OCI-LY7 (cell line): Measurements from ENCODE around the gene ASB18. TPM values are rescaled to one million over a fixed set of nuclear protein-coding genes. Genes with fewer than 3 reads are reported as not detected.

Experiments used
- BruUV-seq: library from RNA; stranded (reverse); fragments of 400-500 nt; replicated peaks from 2 replicates; lab custom pipeline; 2021; lab: Mats Ljungman, UMichigan
- CTCF ChIA-PET: fragments of 300-600 bp; sonication (Branson Sonifier 250); formaldehyde crosslinking; loops from one replicate; lab custom pipeline; 2022; ENCODE audit warnings: antibody characterized with exemption; ENCODE audit not compliant: unreplicated experiment; lab: Charles Lee
- POLR2A ChIA-PET: fragments of 300-600 bp; sonication (Branson Sonifier 250); formaldehyde crosslinking; loops from one replicate; lab custom pipeline; 2022; ENCODE audit warnings: antibody characterized with exemption; lab: Charles Lee
- DNase-seq: peaks from one replicate; pipeline ENCODE4 v3.0.0-alpha.2; 2015; ENCODE audit warnings: low spot score
- H2AFZ ChIP-seq: fragments of 200-600 bp; sonication (generic), shearing (Covaris generic); 2 replicates; pipeline ENCODE4 v1.6.1; 2014; ENCODE audit warnings: mild to moderate bottlenecking, antibody characterized with exemption, low read length, moderate library complexity
- H3K27ac ChIP-seq: fragments of 200-600 bp; sonication (generic); 2 replicates; pipeline ENCODE4 v1.5.1; 2014; ENCODE audit warnings: mixed run types, low read depth, mild to moderate bottlenecking, moderate library complexity, low read length, inconsistent platforms; ENCODE audit not compliant: poor library complexity, severe bottlenecking
- H3K36me3 ChIP-seq: fragments of 200-600 bp; sonication (generic); 2 replicates; pipeline ENCODE4 v1.6.1; 2014; ENCODE audit warnings: mild to moderate bottlenecking, antibody characterized with exemption, low read length, moderate library complexity, mixed read lengths; ENCODE audit not compliant: insufficient read depth
- H3K4me1 ChIP-seq: fragments of 200-600 bp; sonication (generic); 2 replicates; pipeline ENCODE4 v1.5.1; 2014; ENCODE audit warnings: mild to moderate bottlenecking, low read length; ENCODE audit not compliant: insufficient read depth, poor library complexity, severe bottlenecking
- H3K4me2 ChIP-seq: fragments of 200-600 bp; sonication (generic); 2 replicates; pipeline ENCODE4 v1.6.1; 2014; ENCODE audit warnings: mild to moderate bottlenecking, low read length
- H3K4me3 ChIP-seq: fragments of 200-600 bp; sonication (generic); 2 replicates; pipeline ENCODE4 v1.5.1; 2014; ENCODE audit warnings: mild to moderate bottlenecking, low read depth, low read length; ENCODE audit not compliant: poor library complexity, severe bottlenecking
- H3K79me2 ChIP-seq: fragments of 200-600 bp; sonication (generic); 2 replicates; pipeline ENCODE4 v1.6.1; 2016; ENCODE audit warnings: low read depth, mild to moderate bottlenecking, low read length, moderate library complexity, mixed read lengths; ENCODE audit not compliant: insufficient read depth
- H3K9me2 ChIP-seq: fragments of 200-600 bp; sonication (generic); 2 replicates; pipeline ENCODE4 v1.6.1; 2016; ENCODE audit warnings: mild to moderate bottlenecking, low read length, mixed read lengths; ENCODE audit not compliant: insufficient read depth
- H3K9me3 ChIP-seq: fragments of 200-600 bp; sonication (generic); 2 replicates; pipeline ENCODE4 v1.6.1; 2014; ENCODE audit warnings: mild to moderate bottlenecking, mixed run types, low read length, mixed read lengths
- H4K20me1 ChIP-seq: fragments of 200-600 bp; sonication (generic); 2 replicates; pipeline ENCODE4 v1.6.1; 2014; ENCODE audit warnings: mild to moderate bottlenecking, antibody characterized with exemption, low read length, moderate library complexity, mixed read lengths; ENCODE audit not compliant: insufficient read depth
- CTCF ChIP-seq: fragments of 200-600 bp; sonication (generic); conservative IDR thresholded peaks from 2 replicates; pipeline ENCODE4 v1.5.1; 2014; ENCODE audit warnings: mild to moderate bottlenecking, antibody characterized with exemption, low read length, moderate library complexity, mixed read lengths
- EZH2phosphoT487 ChIP-seq: fragments of 200-600 bp; sonication (generic); IDR thresholded peaks from 2 replicates; pipeline ENCODE4 v1.6.1; 2018; ENCODE audit warnings: low read depth, borderline replicate concordance, mild to moderate bottlenecking, mixed run types, antibody characterized with exemption, low read length, moderate library complexity, mixed read lengths
- intact Hi-C: fragments of 100-400 bp; cut with micrococcal nuclease; formaldehyde crosslinking; loops from one replicate; pipeline ENCODE4 v1.10.0; 2022; ENCODE audit not compliant: unreplicated experiment
- total RNA-seq, 2 experiments: library from RNA; depleted of rRNA in 1 of 2; stranded (reverse); fragments of >200 nt in 1 of 2; shearing (Covaris generic) in 1 of 2; gene quantifications; 2 replicates each; pipeline ENCODE4 v1.2.3, GENCODE V29; 2014 to 2022

Gene ASB18
- total RNA-seq, 2 experiments from 2014 or later = not detected

GRCh38 chr2:236249066-236249465 is 15.1 kb downstream of the ASB18 start:
- no peaks in the 10 kb centered on the region for H3K9me3 ChIP-seq
- CTCF ChIA-PET = no interaction called here
- POLR2A ChIA-PET = no interaction called here
- H4K20me1 ChIP-seq = no peaks in the 10 kb centered on the region
- no peak overlapping the region for H3K4me3 ChIP-seq
- BruUV-seq = no TSS peak
- no peak for DNase-seq
- H3K4me2 ChIP-seq = no peak overlapping the region
- intact Hi-C loops = no loop called here
- H3K36me3 ChIP-seq = no peaks in the 10 kb centered on the region
- H3K27ac ChIP-seq = no peak overlapping the region
- H3K4me1 ChIP-seq = no peaks in the 10 kb centered on the region
- no peaks in the 10 kb centered on the region for H3K79me2 ChIP-seq
- no peaks in the 10 kb centered on the region for H3K9me2 ChIP-seq
- no peak overlapping the region for H2AFZ ChIP-seq
- TF ChIP-seq CTCF (no peak), EZH2phosphoT487 (no peak)

DNA sequence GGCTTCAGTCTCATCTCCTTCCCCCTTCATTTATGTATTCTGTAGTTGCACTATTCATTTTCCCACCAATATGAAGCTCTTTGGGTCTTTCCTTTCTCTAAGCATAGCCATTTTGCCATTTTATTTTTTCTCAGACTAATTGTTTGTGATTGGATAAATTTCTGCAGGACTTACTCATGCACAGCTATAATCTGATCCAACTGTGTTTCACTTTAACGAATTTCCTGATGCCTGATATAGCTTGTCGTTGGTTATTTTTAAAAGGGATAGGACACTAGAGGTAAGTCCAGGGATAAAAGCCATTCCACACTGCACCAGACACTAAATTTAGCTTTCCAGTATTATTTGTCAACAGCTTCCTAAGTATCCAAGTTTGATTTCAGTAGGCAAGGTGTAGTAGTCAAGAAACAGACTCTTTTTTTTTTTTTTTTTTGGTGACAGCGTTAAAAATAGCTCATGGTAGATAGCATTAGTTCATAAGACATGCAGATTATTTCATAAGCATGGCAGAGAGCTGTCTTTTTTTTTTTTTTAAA is 17.4 kb downstream of the ASB18 start:
- CTCF ChIA-PET = no interaction called here
- no peaks in the 10 kb centered on the region for H3K9me3 ChIP-seq

More for the DNA sequence above, 17.4 kb downstream of the ASB18 start:
- H3K36me3 ChIP-seq = no peaks in the 10 kb centered on the region
- H3K4me2 ChIP-seq = no peak overlapping the region
- DNase-seq = no peak
- intact Hi-C loops = no loop called here
- no peak for TF ChIP-seq EZH2phosphoT487
- no peak for TF ChIP-seq CTCF
- no peak overlapping the region for H3K4me3 ChIP-seq
- no peak overlapping the region for H2AFZ ChIP-seq
- POLR2A ChIA-PET = interaction anchor here (0.7 kb wide), 1 partner anchor 871 kb away, joined by 3 read pairs; no protein-coding TSS in a partner anchor
- no peaks in the 10 kb centered on the region for H3K9me2 ChIP-seq
- no TSS peak for BruUV-seq
- H3K4me1 ChIP-seq = no peaks in the 10 kb centered on the region
- H4K20me1 ChIP-seq = no peaks in the 10 kb centered on the region
- no peak overlapping the region for H3K27ac ChIP-seq
- no peaks in the 10 kb centered on the region for H3K79me2 ChIP-seq
